NK-92 (cell line): ENCODE measurements around the gene ASIC1.
"Not testable (repeated sequence)": the region's sequence is repeated elsewhere in the genome, so short reads cannot be mapped to it uniquely, and the experiment has no call there.

Experiments used
- DNase-seq: peaks from one replicate; lab custom pipeline; 2025; ENCODE audit not compliant: unreplicated experiment; lab: John Stamatoyannopoulos, UW

Gene ASIC1

GRCh38 chr12:50057000-50057841 lies at the start of gene ASIC1:
Gene ASIC1 (plus strand): TSS chr12:50057596. CDS start chr12:50058767, 1,171 bp downstream.
- DNase-seq = no peak

- no peak for DNase-seq
Measured at GRCh38 chr12:50013361-50014147, 43.8 kb upstream of the ASIC1 start.

GRCh38 chr12:50014342-50014741 lies 43.1 kb upstream of the ASIC1 start:
- no peak for DNase-seq

- no peak for DNase-seq
Measured at GRCh38 chr12:50016501-50017475, 40.6 kb upstream of the ASIC1 start.

- no peak for DNase-seq
Measured at GRCh38 chr12:50017641-50018040, 39.8 kb upstream of the ASIC1 start.

GRCh38 chr12:50018154-50018553 lies 39.2 kb upstream of the ASIC1 start:
- no peak for DNase-seq

- no peak for DNase-seq
Measured at GRCh38 chr12:50018968-50019367, 38.4 kb upstream of the ASIC1 start.

GRCh38 chr12:50019524-50019923 lies 37.9 kb upstream of the ASIC1 start:
- no peak for DNase-seq

GRCh38 chr12:50021031-50021430 lies 36.4 kb upstream of the ASIC1 start:
- no peak for DNase-seq

- no peak for DNase-seq
Measured at GRCh38 chr12:50022903-50023302, 34.5 kb upstream of the ASIC1 start.

- DNase-seq = no peak
Measured at GRCh38 chr12:50024227-50024626, 33.2 kb upstream of the ASIC1 start.

- DNase-seq = no peak
Measured at GRCh38 chr12:50024805-50025186, 32.6 kb upstream of the ASIC1 start.

- peak; percentile 73 for DNase-seq
Measured at GRCh38 chr12:50025187-50026059, 32.0 kb upstream of the ASIC1 start, which contains the start of gene RACGAP1. Gene RACGAP1 (minus strand): TSS chr12:50025494. CDS start chr12:50016715, 8,779 bp downstream.

- no peak for DNase-seq
Measured at GRCh38 chr12:50026691-50027090, 30.7 kb upstream of the ASIC1 start.

- DNase-seq = not testable (repeated sequence)
Measured at GRCh38 chr12:50030449-50030848, 26.9 kb upstream of the ASIC1 start.

- DNase-seq = no peak
Measured at GRCh38 chr12:50032515-50032853, 24.9 kb upstream of the ASIC1 start.

- DNase-seq = no peak
Measured at GRCh38 chr12:50032854-50033581, 24.4 kb upstream of the ASIC1 start.

- DNase-seq = no peak
Measured at GRCh38 chr12:50038336-50038735, 19.1 kb upstream of the ASIC1 start.

- DNase-seq = no peak
Measured at GRCh38 chr12:50039151-50039835, 18.1 kb upstream of the ASIC1 start.
